GM19455 (cell line): Measurements from ENCODE around the gene CCDC92B.
A peak's percentile ranks its signal among the peaks of the same experiment; 100 is the strongest.

ENCODE experiments used
- ATAC-seq: cut with Tn5 transposase; IDR thresholded peaks from one replicate; pipeline ENCODE4 v1.9.1; 2021; ENCODE audit not compliant: unreplicated experiment

CCDC92B gene

GRCh38 chr17:2723505-2723996 is 25.9 kb downstream of the CCDC92B start:
- ATAC-seq = no peak

- no peak for ATAC-seq
These were observed 26.8 kb downstream of the CCDC92B start for GRCh38 chr17:2722611-2723010.

GRCh38 chr17:2721603-2722002 is 27.8 kb downstream of the CCDC92B start:
- ATAC-seq = no peak

- no peak for ATAC-seq
These were observed 29.6 kb downstream of the CCDC92B start for GRCh38 chr17:2719861-2720260.

DNA sequence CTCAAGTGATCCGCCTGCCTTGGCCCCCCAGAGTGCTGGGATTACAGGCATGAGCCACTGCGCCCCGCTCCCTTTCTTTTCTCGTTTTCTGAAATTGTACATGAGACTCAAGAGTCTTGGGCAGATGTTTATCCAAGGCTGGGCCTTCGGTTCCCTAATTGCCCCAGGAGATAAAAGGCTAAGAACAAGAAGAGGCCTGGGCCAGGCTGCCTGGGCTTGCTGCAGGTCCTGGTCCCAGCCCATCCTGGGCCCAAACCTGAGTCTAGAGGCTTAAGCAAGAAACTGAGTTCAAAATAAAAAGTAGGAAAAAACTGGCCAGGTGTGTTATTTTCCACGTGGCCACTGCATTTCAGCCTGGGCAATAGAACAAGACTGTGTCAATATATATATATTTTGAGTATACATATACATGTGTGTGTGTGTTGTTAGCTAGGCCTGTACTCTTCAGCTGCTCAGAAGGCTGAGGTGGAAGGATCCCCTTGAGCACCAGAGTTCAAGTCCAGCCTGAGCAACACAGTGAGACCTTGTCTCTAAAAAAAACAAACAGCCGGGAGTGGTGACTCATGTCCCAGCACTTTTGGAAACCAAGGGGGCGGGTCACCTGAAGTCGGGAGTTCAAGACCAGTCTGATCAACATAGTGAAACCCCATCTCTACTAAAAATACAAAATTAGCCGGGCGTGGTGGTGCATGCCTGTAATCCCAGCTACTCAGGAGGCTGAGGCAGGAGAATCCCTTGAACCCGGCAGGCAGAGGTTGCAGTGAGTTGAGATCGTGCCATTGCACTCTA is 31.1 kb downstream of the CCDC92B start:
- ATAC-seq = no peak

DNA sequence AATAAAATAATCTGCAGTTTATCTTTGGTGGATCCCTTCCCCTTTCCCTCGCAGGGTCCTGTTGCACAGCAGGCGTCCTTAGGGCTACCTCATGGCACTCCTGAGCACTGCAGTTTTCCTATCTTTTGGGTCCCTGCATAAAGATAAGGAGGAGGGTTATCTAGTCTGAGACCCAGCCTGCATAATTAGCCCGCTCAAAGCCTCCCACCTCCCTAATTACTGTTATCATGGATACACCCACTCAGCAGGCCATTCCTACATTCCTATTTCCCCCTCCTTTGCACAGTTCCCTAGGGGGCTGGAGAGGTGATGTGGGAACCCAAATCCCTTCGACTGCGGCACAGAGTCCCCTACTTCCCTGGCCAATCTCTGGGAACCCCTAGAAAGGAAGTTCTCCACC is 32.8 kb downstream of the CCDC92B start:
- no peak for ATAC-seq

DNA sequence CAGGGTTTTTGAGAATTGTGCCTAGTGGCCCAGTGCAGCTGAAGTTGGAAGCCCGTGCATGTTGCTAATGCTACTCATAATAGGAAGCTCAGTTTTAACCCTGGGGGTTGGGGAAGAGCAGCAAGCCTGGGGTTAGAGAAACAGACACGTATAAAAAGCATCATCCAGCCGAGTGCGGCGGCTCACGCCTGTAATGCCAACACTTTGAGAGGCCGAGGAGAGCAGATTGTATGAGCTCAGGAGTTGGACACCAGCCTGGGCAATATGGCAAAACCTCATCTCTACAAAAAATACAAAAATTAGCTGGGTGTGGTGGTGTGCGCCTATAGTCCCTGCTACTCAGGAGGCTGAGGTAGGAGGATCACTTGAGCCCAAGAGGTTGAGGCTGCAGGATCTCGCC is 35.6 kb downstream of the CCDC92B start:
- ATAC-seq = no peak

- ATAC-seq = no peak
These were observed 37.0 kb downstream of the CCDC92B start for GRCh38 chr17:2712300-2713043.

- ATAC-seq = peak; percentile 67
These were observed 37.7 kb downstream of the CCDC92B start, which contains the start of gene CLUH for GRCh38 chr17:2711608-2712299. CLUH (minus strand) TSS chr17:2711764; CDS start chr17:2711661, 103 bp downstream.

GRCh38 chr17:2710803-2711607 is 38.4 kb downstream of the CCDC92B start:
- peak; percentile 7 for ATAC-seq

- no peak for ATAC-seq
These were observed 39.2 kb downstream of the CCDC92B start for GRCh38 chr17:2710071-2710802.

- ATAC-seq = no peak
These were observed 40.2 kb downstream of the CCDC92B start for GRCh38 chr17:2709183-2709661.

GRCh38 chr17:2708585-2709182 is 40.8 kb downstream of the CCDC92B start:
- no peak for ATAC-seq

GRCh38 chr17:2707721-2708584 is 41.5 kb downstream of the CCDC92B start:
- no peak for ATAC-seq

- ATAC-seq = no peak
These were observed 42.4 kb downstream of the CCDC92B start for GRCh38 chr17:2706911-2707510.

GRCh38 chr17:2705888-2706795 is 43.3 kb downstream of the CCDC92B start:
- no peak for ATAC-seq

GRCh38 chr17:2705263-2705662 is 44.2 kb downstream of the CCDC92B start:
- ATAC-seq = no peak
